ENCODE measurements around the gene SALL2.

- no peak for TF ChIP-seq CTCF (IDR thresholded peaks at IDR 0.05)
- no peak for TF ChIP-seq POLR2AphosphoS5 (IDR thresholded peaks at IDR 0.05; ENCODE audit: low read depth, low read length)
- no peak for TF ChIP-seq REST (IDR thresholded peaks at IDR 0.05; ENCODE audit: insufficient read depth in 1 of 2, low read depth in 2 of 2, low read length in 1 of 2)
Observed at GRCh38 chr14:21527318-21527679, 1.2 kb upstream of the SALL2 start.
